HG03045 (cell line): Measurements from ENCODE around the gene PTPRT.

Source experiments
- ATAC-seq: cut with Tn5 transposase; IDR thresholded peaks from one replicate; pipeline ENCODE4 v1.9.1; 2021; ENCODE audit warnings: mild to moderate bottlenecking, moderate library complexity; ENCODE audit not compliant: unreplicated experiment

PTPRT gene

DNA sequence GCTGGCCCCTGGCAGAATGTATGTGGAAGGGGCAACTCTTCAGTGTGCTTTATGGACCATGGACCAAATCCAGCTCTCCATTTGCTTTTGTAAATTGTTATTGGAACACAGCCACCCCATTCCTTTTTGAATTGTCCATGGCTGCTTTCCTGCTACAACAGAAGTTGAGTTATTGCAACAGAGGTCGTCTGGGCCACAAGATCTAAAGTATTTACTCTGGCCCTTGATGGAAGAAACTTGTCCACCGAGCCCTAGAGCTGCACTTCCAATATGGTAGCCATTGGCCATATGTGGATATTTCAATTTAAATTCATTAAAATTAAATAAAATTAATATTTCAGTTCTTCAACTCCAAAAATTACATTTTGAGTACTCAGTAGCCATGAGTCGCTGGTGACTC lies 543.5 kb downstream of the PTPRT start:
- no peak for ATAC-seq

DNA sequence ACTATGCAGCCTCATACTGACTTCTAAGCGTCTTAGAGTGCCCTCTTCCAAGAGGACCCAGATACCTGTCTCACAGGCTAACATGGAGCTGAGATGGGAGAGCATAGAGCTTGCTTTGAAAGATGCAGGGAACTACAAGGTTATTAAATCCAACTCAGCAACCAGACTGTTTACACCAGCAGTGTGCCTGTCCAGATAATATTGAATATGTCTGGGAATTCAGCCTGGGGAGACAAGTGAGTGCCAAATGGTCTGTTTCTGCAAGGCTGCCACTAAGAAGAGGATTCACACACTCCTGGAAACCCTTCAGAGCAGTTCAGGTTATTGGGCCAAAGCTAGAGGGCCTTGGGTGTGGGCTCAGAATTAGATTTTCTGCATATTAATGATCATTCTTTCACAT lies 547.8 kb downstream of the PTPRT start:
- no peak for ATAC-seq

DNA sequence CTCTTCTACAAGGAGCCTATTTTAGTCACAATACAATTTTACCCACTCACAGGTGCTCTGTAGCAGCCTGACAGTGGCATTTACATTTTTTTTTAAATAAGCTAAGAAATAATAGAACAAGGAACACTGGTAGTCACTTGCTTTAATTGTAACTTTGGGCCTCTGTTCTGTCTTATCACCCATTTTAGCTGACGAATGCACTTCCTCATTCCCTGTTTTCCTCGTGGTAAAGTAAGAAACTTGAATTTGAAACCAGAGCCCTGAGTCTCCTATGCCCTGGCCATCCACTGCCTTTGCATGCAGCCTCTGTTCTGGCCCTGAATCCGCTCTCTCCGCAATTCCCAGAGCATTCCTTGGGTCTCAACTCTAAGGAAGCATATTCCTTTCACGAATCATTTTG lies 550.6 kb downstream of the PTPRT start:
- ATAC-seq: no peak

DNA sequence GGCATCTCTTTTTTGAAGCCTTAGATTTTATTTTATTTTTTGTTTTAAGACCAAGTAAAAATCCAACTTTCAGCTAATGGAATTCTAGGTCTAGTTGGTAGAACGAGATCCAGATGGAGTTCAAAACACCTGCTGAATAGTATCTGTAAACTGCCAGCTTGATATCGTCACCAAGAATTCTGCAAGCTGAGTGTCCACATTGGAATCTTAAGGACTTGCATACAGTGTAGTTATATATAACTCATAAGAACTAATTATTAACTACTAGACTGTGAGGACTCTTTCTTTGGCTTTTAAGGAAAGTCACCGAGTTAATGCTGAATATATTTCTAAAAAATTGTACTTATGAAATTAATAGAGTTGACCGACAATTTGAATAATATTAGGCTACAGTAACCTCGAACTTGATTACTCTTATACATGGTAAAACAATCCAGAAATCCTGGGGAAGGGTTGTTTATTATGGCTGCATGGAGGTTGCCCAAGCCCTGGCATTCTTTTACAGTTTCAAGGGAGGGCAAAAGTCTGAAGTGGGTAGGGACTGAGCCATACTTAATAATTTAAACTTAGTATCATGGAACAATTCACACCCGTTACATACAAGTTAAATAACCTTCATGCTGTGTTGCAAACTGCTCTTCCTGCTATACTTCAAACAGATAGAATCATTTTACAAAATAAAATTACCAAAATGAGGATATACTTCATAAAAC lies 553.9 kb downstream of the PTPRT start:
- no peak for ATAC-seq

DNA sequence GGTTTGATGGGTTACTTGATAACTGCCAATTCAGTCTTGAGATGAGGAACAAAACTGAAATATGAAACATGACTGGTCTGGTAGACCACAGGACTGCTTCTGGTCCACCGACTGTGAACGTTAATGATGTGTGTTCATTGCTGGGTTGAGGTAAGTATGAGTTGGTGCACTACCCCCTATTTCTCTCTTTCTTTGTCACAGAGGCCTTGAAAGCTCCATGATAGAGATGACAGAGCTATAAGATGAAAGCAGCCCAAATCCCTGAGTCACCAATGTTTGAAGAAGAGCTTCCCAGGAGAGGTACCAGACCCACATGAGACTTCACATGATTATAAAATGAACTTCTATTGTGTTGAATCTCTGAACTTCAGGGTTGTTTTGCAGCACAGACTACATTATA lies 555.5 kb downstream of the PTPRT start:
- ATAC-seq: no peak

DNA sequence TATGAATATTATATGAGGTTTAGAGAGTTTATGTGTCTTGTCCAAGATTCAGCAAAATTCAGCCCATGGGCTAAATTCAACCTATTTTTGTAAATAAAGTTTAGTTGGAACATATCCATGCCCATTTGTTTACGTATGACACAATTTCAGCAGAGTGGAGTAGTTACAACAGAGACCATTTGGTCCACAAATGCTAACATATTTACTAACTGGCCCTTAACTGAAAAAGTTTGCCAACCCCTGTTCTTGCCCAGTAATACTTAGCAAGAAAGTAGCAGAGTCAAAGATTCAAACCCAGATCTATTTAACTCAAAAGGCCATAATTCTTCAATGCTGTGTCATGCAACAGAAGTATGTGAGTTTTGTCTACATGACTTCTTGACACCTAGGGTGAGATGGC lies 561.0 kb downstream of the PTPRT start:
- no peak for ATAC-seq

DNA sequence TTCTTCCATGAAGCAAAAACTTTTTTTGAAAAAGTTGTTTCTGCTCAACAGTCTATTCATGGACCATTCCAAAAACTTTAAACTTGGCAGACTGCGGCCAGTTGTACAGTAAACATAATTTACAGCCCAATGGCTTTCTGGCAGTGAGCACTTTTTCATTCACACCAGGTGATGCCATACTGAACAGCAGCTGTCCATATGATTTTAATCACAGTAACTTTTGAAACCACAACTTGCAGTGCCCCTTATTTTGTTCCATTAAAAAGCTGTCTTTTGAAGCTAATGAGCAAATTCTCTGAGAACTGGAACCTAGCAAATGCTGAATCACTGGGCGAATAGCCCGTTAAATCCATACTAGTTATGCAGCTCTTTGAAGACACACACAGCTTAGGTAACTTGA lies 576.6 kb downstream of the PTPRT start:
- no peak for ATAC-seq

DNA sequence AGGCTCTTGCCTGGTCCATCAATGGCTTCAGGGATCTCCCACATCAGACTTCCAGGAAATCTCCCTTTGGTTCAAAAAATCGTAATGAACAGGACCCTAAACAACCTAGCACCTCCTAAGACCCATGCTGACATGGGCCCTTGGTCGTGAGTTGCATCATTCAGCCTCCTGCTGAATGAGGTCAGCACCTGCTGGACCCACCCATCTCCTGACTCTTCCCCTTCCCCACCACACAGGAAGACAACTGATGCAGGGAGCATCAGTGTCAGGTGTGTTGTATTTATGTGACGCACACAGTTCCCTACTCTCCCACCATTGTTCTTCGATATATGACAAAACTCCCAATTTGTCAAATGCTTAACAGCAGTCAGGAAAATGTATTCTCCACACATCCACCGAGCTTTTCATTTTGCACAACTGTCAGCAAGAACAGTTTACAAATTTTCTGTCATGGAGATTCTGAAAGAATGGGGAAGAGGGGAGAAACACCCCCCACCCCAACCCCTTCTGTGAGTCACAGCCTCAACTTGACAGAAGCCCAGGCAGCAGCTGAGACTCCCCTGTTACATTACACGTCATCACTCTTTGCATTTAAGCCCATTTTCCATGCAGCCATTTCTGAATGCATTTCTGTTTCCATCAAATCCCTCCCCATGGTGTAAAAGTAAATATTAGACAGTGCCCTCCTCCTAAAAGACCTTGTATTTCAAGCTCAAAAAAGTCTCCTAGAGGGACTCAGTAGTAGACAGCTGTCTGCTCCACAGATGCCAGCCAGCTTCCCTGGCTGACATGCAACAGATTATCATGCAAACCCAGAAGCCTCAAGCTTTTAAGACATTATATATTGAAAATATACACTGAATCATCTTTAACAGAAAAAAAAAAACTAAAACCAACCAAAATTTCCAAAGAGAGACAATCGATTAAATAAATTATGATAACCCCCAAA lies 577.5 kb downstream of the PTPRT start:
- ATAC-seq: no peak

DNA sequence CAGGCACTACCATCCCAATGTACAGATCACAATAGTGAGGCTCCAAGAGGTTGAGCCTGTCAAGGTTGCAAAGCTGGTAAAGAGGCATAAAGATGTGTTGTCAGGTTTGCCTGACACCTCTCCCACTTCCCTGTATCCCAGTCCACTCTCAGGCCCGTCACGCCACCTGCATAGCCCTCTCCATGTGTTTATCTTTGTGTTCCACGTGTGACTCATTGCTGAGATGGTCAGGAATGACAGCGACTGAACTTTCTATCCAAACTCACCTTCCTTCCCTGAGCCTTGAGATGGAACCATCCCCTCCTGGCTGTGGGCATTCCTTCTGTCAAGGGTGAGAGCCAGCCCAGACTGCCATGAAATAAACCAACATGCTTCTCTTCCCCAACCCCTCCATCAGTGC lies 578.3 kb downstream of the PTPRT start:
- ATAC-seq: no peak

DNA sequence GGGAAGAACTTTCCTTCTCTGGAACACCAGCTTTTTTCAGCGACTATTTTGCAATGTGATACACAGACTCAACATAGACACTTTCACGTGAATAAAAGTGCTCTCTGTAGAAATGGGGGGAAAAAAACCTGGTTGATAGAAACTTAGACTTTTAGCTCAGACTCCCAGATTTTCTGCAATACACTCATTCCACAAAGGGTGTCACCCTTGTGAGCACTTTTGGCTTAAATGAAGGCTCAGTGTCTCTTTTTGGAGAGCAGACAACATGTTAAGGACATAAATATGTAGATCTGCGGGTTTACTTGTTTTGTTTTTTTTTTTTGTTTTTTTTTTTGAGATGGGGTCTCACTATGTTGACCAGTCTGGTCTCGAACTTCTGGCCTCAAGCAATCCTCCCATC lies 579.6 kb downstream of the PTPRT start:
- no peak for ATAC-seq

DNA sequence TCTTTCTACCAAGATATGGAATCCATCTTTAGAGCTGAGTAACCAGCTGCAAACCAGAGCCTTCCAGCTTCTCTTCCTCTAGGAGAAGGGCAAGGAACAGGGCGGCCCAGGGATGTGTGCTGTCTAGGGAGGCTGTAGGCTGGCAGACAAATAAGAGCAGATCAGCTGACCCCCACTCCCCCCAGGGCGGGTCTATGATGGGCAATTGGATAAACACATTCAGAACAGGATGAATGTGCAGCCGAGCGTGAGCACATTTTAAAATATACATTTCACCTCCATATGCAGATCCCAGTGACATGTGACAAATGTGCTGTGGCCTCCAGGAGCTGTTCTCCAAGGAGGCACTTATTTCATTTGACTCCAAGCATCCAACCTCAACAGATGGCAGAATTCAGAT lies 580.1 kb downstream of the PTPRT start:
- ATAC-seq: no peak

DNA sequence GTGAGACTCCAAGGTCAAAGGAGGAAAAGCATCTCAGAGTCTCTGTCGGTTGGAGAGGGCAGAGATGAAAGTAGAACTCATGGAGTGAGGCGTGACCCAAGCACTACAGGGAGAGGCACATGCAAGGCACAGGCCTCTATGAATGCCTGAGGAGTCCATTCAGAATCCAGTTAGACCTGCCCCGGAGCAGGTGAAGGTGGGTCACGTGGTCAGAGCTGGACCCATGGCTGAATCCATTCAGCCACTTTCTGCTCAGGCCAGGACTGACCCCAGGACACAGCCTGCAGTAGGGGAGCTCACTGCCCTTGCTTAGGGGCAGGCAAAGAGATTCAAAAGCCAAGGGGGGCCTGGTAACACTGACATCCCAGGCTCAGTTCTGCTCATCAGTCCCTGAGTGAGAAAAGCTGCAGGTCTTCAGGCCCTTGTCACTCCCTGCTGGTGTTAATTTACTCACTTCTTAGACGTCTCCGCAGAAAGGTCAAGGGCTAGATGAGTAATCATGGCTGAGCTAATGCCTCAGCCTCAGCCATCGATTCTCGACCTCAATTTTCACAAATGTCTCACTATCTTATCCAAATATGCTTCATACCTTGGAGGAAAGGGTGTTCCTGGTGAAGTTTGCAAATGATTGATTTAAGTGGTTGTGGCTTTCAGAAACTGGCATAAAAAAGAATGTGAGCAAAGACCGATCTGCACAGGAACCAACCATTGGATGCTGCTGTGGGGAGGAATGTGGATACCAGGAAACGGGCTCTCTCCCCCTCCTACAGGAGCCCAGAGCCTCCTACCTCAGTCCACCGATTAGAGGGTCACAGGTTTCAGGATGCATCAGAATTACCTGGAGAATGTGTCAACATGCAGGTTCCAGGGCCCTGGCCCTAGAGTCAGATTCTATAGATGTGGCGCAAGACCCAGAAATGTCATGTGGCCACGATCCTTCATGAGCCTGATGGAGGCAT lies 584.4 kb downstream of the PTPRT start:
- ATAC-seq: no peak

DNA sequence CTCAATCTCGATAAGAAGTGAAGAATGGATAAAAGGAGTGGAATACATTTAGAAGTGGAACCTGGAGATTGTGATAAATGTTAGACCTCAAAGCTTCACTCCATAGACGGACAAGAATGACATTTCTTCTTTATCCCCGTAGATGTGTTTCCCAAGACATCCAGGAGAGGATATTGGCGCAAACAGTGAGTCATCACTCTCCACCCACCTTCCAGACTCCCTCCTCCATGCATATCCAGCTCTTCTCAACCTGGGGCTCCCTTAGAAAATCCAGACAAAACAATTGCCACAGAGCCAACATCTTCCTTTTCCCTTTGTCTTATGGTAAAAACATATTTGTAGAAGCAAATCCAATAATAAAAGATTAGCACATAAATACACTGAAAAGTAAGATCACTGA lies 586.1 kb downstream of the PTPRT start:
- ATAC-seq: no peak

DNA sequence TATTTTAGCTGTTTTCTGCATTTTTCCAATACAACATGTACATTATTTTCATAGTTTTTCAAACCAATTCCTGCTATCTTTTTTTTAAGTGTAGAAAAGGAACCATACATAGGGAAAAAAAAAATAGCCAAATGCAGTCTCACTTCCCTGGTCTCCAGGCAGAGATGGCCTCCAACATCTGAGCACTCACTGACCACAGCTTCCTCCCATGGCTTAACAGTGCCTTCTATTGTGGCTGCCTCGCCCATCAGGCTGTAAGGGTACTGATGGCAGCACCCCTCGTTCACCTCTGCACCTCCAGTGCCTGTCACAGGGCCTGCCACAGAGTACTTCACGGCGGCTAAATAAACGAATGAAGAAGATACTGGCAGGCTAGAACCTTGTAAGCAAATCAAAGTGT lies 591.1 kb downstream of the PTPRT start:
- no peak for ATAC-seq

DNA sequence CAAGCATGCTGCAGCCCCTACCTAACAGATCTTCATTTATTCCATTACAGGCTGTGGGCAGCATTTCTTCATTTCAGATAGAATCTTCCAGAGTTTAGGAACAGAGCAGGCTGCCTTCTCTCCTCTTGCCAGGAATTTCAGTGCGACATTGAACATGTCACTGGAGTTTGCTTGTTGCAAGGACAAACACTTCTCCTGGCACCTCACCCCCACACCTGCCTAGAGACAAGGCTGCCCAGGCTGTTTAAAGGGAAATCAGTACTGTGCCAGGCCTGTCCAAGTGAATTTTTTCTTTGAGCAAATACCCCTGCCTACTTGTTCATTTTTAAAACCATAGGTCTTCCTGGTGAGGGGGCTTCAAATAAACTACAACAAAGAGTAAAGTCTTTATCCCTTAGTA lies 594.1 kb downstream of the PTPRT start:
- ATAC-seq: no peak

DNA sequence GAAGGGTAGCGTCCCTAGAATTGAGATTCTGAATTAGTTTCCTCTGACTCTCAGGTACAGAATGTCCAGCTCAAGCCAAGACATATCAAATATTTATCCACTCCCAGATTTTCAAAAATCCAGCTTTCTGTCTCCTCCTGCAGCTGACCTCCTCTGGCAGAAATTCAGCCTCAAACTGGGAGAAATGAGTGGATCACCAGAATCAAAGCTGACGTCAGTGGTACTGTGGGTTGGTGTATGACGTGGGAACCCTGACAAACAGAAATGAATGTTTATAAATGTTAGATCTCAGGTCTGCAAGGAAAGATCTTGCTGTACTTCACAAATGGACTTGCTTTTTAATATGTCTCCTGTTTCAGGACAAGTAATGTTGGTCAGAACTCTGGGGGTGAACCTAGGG lies 595.0 kb downstream of the PTPRT start:
- ATAC-seq: no peak

DNA sequence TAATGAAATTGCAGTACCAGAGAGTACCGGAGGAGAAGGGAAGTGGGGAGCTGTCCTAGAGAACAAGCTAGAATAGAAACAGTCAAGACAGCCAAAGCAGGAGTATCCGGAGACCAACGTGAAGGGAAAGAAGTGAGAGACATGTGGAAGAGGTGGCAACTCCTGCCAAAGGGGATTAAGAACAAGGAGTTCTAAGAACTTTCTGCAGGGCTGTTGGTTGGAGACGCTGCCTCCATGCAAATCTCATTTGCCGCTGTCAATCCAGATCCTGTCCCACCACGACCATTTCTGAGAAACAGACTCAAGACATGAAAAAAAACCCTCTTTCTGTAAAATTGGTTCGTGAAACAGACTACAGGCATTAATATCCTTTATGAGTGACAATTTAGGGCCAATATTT lies 595.7 kb downstream of the PTPRT start:
- no peak for ATAC-seq

DNA sequence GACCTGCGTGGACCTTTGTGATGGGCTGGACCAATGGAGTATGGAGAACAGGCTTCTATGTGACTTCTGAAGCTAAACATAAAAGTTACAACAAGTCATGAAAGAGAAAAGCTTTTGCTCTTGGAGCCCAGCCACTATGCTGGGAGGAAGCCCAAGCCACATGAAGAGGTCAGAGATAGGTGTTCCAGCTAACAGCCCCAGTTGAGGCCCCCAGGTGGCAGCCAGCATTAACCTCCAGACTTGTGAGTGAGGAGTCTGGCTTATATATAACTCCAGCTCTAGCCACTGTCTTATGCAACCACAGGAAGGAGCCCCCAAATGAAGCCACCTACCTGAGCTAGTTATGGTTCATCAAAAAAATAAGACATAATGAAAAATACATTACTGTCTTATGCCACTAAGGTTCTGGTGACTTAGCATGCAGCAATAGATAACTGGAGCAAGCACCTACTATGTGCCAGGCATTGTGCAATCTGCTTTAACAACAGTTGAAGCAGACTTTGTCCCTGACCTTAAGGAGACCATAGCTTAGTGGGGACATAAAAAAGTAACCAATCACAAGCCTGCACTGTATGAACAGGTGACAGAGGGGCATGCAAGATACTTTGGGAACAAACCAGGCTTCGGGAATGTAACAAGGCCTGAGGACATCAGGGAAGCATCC lies 599.6 kb downstream of the PTPRT start:
- no peak for ATAC-seq

DNA sequence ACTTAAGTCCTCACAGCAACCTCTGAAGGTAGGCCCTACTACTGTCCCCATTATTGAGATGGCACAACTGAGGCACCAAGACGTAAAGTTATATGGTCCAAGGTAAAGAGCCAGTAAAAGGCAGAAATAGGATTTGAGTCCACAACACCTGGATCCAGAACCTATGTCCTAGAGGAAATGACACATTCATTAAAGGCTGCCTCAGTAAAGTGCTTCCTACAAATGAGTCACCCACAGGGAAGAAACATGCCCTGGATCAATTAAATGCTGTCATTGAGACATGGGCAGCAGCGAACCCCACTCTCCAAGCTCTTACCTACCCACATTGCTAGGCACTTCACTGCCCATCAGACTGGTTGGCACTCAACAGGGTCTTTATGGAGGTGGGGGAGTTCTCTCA lies 600.9 kb downstream of the PTPRT start:
- no peak for ATAC-seq

DNA sequence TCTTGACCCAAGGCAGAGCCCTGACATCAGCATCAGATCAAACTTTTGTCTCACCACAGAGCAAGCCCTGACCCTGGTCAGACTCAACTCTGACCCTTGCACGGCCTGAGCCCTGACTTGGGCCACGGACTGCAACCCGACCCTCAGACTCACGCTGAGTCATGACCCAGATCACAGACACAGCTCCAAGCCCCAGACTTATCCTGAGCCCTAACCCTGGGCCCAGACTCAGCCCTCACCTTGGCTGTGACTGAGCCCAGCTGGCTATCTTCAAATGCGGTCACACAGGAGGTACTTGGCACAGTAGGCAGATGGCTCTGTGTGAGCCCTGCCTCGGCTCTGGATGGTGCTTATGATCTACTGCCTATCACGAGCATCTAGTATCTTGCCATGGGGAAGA lies 602.3 kb downstream of the PTPRT start:
- no peak for ATAC-seq

DNA sequence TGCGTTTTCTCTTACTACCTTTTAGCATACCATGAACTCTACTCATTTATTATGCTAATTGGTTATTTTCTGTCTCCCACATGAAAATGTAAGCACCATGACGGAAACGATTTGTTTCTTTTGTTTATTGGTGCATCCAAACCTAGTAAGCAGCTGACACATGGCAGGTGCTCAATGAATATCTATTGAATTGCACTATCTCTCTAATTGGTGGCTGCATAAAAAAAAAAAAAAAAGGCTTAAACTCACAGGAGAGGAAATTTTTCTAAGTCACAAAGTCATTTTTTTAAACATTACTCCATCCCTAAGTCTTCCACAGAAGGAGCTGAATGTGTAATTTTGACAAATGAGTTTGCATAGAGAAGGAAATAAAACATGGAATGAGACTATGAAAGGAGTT lies 608.4 kb downstream of the PTPRT start:
- ATAC-seq: no peak
